PC-9 (cell line): ENCODE measurements around the gene IGSF8.

Source experiments
- CTCF ChIP-seq: fragments of 200-600 bp; sonication (generic); conservative IDR thresholded peaks from 2 replicates; pipeline ENCODE4 v1.6.1; 2017; ENCODE audit warnings: mixed run types, antibody characterized with exemption, mild to moderate bottlenecking, moderate library complexity
- EZH2 ChIP-seq: fragments of 200-600 bp; sonication (generic); IDR thresholded peaks from 2 replicates; pipeline ENCODE4 v1.8.0; 2017; ENCODE audit warnings: antibody characterized with exemption, low read depth

DNA sequence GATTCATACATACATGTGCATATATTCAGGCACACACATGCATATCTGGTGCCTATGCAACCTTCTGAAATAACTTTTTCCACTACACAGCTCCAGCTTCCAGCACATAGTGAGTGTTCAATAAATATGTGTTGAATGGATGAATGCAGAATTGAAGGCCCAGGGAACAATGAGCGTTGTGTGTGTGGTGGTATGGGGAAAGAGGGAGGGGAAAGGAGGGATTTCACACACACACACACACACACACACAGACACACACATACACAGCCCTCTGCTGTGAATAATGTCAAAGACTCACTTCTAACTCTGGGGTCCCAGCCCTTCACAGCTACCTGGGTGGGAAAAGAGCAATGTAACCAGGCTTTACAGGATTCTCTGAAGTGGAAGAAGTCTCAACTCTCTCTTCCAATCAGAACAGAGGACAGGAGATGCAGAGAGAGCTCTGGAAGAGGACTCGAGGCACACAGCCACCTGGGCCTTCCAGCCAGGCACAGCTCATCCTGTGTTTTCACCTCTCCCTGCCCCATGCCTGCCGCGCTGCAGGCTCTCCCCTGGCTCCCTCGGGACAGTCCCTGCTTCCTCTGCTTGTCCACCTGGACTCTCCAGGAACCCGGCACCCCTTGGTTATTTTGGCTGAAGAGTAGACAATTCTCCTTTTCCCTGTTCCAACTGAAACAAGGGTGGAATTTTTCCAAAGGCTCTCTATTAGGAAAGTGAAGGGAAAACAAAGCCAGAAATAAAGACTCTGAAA lies 5.4 kb upstream of the IGSF8 start:
- TF ChIP-seq CTCF, result no peak
- no peak for TF ChIP-seq EZH2
